ES-I3 (cell line): ENCODE measurements around the gene CHAF1B.

Experiments used
- H3K36me3 ChIP-seq: 2 replicates; pipeline ENCODE4 v1.6.1; 2013; ENCODE audit warnings: mild to moderate bottlenecking, low read length, control low read depth, moderate library complexity; ENCODE audit not compliant: insufficient read depth
- H3K4me1 ChIP-seq: 2 replicates; pipeline ENCODE4 v1.6.1; 2013; ENCODE audit warnings: mild to moderate bottlenecking, control low read depth, low read length; ENCODE audit not compliant: insufficient read depth
- H3K9ac ChIP-seq: 2 replicates; pipeline ENCODE4 v1.6.1; 2013; ENCODE audit warnings: low read depth, mild to moderate bottlenecking, low read length, moderate library complexity
- H3K9me3 ChIP-seq: 2 replicates; pipeline ENCODE4 v1.6.1; 2013; ENCODE audit warnings: mild to moderate bottlenecking, low read length, moderate library complexity; ENCODE audit not compliant: control insufficient read depth, insufficient read depth

Gene CHAF1B

DNA sequence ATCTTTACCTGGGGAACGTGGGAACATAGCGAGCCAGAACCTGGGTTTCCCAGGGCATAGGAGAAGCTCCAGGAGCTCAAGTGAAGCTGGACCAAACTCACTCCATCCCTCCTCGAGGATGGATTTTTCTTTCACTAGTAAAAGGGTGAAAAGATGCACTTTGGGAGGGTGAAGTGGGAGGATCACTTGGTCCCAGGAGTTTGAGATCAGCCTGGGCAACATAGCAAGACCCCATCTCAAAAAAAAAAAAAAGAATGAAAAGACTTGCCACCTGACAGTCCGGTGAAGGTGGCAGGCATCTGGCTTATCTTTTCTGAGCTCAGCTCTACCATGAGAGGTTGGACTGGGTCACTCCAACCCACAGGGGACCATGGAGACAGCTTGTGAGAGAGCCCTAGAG lies 42.3 kb downstream of the CHAF1B start:
- peaks cover 7% of the 10 kb centered on the region; the same call in 1 of the 2 replicates for H3K4me1 ChIP-seq
- H3K9me3 ChIP-seq, result no peaks in the 10 kb centered on the region
- no peaks in the 10 kb centered on the region for H3K36me3 ChIP-seq
- H3K9ac ChIP-seq, result no peak overlapping the region

DNA sequence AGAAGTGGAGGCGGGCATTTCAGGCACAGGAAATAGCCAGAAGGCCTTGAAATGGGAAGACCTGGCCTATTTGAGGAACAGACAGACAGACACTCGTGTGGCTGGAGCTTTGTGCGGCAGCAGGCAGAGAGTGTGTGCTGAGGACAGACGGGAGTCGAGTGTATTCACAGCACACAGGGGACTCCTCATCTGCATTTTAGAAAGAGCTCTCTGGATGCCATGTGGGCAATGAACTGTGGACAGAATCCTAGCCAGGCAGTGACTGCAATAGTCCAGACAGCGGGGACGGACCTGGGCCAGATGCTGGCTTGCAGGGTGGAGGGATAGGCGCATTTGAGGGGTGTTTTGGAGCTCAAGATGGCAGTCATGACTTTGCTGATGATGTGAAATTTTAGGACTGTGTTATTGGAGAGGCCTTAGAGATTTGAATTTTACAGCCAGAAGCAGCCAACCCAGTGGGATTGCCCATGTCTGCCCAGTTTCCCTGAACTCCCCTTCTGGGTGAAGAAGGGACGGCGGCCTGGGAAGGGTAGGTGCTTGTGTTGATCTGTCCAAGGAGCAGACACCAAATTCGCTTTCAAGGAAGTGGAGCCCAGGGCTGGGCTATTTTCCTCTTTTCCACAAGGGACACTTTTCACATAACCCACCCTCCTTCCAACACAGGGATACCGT lies 43.7 kb downstream of the CHAF1B start:
- H3K9ac ChIP-seq, result no peak overlapping the region
- H3K36me3 ChIP-seq, result no peaks in the 10 kb centered on the region
- no peaks in the 10 kb centered on the region for H3K9me3 ChIP-seq
- H3K4me1 ChIP-seq, result peaks cover 3% of the 10 kb centered on the region; the same call in 1 of the 2 replicates

DNA sequence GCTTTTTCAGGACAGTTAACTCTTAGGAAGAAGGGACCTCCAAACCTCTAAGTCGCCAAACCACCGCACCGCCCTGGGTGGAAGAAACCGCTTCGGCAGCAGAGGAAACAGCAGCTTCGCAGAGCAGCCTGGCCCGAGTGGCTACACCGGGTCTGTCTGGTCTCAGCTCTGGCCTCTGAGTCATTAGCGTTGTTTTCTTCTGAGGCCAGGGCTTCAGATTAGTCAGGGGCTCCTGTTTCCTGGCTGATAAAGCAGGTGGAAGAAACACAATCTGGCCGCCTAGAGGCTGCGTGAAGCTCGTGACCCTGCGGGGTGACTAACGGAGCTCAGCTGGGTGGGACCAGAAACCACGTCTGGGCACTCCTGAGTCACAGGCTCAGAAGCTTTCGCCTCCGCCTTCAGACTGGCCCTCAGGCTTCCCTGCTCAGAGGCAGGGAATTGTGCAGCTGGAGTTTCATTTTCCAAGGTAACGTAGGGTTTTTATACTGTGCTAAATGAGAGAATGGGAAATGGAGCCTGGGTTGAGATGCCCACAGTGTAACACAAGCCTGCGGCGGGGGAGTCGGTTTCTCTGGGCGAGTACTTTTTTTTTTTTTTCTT lies 44.9 kb downstream of the CHAF1B start:
- Histone ChIP-seq H3K4me1 (peaks cover 3% of the 10 kb centered on the region; the same call in 1 of the 2 replicates), H3K9ac (no peak overlapping the region), H3K9me3 (no peaks in the 10 kb centered on the region)

DNA sequence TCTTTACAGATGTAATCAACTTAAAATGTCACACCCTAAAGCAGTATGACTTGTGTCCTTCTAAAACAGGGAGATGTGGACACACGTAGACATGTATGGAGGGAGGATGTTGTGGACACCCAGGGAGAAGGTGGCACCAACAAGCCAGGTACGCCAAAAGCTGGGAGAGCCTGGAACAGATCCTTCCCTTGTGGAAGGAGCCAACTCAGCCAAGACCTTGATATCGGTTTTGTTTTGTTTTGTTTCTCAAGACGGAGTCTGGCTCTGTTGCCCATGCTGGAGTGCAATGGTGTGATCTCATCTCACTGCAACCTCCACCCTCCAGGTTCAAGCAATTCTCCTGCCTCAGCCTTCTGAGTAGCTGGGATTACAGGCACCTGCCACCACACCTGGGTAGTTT lies 45.6 kb downstream of the CHAF1B start:
- H3K36me3 ChIP-seq, result no peaks in the 10 kb centered on the region
- peaks cover 3% of the 10 kb centered on the region; the same call in 1 of the 2 replicates for H3K4me1 ChIP-seq
- H3K9me3 ChIP-seq, result no peaks in the 10 kb centered on the region
- H3K9ac ChIP-seq, result no peak overlapping the region

More for the DNA sequence above, 44.9 kb downstream of the CHAF1B start:
- H3K36me3 ChIP-seq, result no peaks in the 10 kb centered on the region

DNA sequence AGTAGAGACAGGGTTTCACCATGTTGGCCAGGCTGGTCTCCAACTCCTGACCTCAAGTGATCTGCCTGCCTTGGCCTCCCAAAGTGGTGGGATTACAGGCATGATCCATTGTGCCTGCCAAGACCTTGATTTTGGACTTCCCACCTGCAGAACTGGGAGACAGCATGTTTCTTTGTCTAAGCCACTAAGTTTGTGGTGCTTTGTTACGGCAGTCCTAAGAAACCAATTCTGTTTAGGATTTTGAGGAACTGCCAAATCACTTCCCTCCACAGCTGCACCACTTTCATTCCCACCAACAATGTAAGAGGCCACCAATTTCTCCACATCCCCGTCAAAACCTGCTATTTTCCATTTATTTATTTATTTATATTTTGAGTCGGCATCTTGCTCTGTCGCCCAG lies 46.1 kb downstream of the CHAF1B start:
- Histone ChIP-seq H3K4me1 (peaks cover 3% of the 10 kb centered on the region; the same call in 1 of the 2 replicates), H3K36me3 (no peaks in the 10 kb centered on the region), H3K9ac (no peak overlapping the region)

DNA sequence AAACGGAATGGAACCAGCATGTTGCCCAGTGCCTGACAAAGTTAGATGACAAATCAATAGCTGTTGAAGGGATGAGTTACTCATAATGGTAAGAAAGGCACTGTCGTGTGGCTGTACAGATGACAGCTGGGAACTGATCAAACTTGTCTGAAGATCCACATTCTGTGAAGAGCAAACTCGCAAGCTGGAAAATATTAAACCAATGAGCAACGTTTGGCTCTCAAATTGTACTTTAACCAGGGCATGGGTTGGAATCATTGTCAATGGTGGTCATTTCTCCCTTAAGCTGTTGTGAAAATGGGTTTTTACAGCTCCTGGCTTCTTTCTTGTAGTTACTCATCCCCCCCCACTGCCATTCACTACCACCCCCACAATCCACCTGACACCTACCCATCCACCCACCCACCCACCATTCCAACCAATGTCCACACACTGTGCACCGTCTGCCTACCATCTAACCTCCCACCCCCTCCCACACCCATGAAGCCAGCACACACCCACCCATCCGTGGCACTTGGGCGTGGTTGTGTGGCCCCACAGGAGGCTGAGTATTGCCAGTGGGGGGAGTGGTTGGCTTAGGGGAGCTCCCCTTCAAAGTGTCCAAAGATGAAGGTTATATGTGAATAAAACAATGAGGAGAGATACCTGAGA lies 48.0 kb downstream of the CHAF1B start:
- Histone ChIP-seq H3K4me1 (peaks cover 3% of the 10 kb centered on the region; the same call in 1 of the 2 replicates), H3K9ac (no peak overlapping the region), H3K36me3 (no peaks in the 10 kb centered on the region), H3K9me3 (no peaks in the 10 kb centered on the region)

More for the DNA sequence above, 46.1 kb downstream of the CHAF1B start:
- no peaks in the 10 kb centered on the region for H3K9me3 ChIP-seq

DNA sequence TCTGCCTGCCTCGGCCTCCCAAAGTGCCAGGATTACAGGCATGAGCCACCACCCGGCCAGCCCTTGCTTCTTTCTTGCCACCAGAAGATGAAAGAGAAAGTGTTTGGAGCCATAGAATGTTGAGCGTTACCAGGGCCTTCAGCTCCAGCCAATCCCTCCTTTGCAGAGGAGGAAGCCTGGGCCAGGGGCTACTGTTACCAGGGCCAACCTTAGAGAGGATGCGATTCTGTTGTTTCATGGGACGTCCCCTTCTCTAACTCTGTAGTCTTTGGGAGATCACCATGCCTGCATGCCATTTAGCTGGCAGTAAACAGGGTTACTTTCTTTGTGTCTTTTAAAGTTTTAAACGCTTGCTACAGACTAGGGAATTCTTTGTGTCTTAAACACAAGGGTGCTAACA lies 49.0 kb downstream of the CHAF1B start:
- Histone ChIP-seq H3K9ac (no peak overlapping the region), H3K9me3 (no peaks in the 10 kb centered on the region), H3K36me3 (no peaks in the 10 kb centered on the region), H3K4me1 (peaks cover 3% of the 10 kb centered on the region; the same call in 1 of the 2 replicates)

DNA sequence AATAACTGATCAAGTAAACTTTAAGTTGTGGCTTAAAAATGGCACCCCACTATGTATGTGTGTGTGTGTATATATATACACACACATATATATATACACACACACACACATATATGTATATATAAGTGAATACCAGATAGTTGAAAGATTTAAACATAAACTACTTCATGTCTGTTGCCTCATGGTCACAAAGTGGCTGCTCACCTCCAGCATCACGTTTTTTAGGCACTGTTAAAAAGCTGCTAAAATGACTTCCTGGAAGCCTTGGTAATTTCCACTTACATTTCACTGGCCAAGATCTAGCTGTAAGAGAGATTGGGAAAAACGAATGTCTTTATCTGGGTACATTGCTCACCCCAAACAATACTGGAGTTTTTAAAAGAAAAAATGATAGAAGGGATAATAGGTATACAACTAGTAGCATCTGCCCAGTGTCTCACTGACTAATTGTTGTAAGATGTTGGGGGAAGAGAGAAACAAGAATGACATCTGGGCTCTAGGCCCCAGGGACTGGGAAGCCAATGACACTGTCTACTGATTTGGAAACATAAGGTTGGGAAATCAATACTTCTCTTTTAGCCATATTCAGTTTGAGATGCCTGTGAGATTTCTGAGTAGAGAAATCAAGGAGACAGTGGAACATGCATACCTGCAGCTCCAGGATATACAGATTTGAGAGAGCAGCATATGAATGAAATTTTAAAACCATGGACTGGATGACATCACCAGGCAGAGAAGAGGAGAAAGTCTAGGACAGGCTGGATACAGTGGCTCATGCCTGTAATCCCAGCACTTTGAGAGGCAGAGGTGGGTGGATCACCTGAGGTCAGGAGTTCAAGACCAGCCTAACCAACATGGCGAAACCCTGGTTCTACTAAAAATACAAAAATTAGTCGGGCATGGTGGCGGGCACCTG lies 51.9 kb downstream of the CHAF1B start:
- H3K36me3 ChIP-seq, result no peaks in the 10 kb centered on the region
- H3K4me1 ChIP-seq, result no peaks in the 10 kb centered on the region
- H3K9me3 ChIP-seq, result no peaks in the 10 kb centered on the region
- no peak overlapping the region for H3K9ac ChIP-seq

DNA sequence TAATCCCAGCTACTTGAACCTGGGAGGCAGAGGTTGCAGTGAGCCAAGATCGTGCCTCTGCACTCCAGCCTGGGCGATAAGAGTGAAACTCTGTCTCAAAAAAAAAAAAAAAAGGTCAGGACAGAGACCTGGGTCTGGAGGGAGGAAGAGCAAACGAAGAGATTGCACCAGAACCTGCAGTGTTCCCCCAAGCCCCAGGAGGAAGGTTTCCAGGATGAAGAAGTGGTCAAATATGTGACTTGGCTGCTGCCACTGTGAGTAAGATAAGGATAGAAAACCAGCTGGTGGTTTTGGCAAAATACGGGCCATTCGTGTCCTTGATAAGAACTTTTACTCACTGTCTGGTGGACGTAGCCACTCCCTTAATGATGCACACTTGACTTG lies 52.5 kb downstream of the CHAF1B start:
- H3K36me3 ChIP-seq, result no peaks in the 10 kb centered on the region
- no peaks in the 10 kb centered on the region for H3K9me3 ChIP-seq
- H3K4me1 ChIP-seq, result no peaks in the 10 kb centered on the region
- H3K9ac ChIP-seq, result no peak overlapping the region

DNA sequence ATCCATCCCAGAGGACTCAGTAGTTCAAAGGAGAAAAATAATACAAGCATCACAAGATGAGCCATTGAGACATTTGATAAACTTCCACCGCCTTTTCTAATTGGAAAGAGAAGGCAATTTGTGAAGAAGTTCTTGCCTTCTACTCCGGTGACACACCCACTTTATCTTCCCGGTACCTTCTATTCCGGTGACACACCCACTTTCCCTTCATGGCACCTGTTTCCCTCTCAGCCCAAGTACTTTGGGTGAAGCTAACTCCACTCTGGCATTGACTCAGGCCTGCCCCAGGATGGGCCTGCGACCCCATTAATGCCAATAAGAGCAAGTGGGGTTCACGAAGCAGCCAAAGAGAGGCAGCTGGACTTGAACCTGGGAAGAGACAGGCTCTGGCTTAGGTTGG lies 56.5 kb downstream of the CHAF1B start:
- Histone ChIP-seq H3K4me1 (no peaks in the 10 kb centered on the region), H3K36me3 (no peaks in the 10 kb centered on the region), H3K9ac (no peak overlapping the region), H3K9me3 (no peaks in the 10 kb centered on the region)

DNA sequence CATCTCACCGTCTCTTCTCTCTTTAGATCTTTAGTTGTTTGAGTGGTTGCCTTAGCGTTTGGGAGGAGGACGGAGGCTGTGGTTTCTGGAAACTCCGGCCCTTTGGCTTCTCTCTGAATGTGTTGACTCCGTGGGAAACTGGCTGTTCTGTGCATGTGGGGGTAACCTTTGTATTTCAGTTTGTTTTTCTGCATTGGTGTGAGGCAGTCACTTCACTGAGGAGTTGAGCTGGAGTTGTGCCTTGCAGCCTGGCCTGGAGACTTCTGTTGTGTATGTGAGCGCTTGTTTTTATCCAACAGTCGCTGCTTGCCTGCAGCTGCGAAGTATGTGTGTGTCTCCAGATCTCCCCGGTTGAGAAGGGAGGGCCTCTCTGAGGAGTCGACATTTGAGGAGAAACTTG lies 61.1 kb downstream of the CHAF1B start:
- Histone ChIP-seq H3K4me1 (no peaks in the 10 kb centered on the region), H3K9me3 (no peaks in the 10 kb centered on the region), H3K9ac (no peak overlapping the region), H3K36me3 (no peaks in the 10 kb centered on the region)

DNA sequence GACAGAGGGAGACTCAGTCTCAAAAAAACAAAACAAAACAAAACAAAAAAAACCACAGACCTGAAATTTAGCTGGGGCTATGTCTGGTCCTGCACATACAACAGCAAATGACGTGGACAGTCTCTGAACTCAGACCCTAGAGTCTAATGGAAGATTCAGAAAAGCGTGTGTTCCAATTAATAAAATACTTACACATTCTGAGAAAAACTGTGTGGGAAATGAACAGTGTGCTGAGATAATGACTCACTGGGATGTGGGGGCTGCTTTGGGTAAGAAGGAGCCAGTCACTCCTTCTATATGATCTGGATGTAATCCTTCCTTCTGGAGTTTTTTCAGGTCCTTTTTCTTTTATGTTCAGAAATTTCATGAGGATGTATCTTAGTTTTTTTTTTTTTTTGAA lies 65.3 kb downstream of the CHAF1B start:
- Histone ChIP-seq H3K4me1 (peaks cover 13% of the 10 kb centered on the region; the same call in 1 of the 2 replicates), H3K9me3 (no peaks in the 10 kb centered on the region), H3K9ac (no peak overlapping the region), H3K36me3 (no peaks in the 10 kb centered on the region)

DNA sequence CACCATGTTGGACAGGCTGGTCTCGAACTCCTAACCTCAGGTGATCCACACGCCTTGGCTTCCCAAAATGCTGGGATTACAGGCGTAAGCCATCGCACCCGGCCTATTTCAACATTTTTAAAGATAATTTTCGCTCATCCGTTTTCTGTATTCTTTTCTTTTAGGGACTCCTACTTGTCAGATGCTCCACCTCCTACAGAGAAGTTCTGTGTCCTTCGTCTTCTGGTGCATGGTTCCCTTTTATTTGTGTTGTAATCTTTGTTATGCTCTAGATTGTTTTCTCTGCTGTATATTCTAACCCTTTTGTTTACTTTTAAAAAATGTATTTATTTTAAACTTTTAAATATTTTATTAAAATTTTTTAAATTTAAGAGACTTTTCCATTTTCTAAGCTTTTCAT lies 66.3 kb downstream of the CHAF1B start:
- no peaks in the 10 kb centered on the region for H3K36me3 ChIP-seq
- peaks cover 13% of the 10 kb centered on the region; the same call in 1 of the 2 replicates for H3K4me1 ChIP-seq
- H3K9ac ChIP-seq, result no peak overlapping the region

DNA sequence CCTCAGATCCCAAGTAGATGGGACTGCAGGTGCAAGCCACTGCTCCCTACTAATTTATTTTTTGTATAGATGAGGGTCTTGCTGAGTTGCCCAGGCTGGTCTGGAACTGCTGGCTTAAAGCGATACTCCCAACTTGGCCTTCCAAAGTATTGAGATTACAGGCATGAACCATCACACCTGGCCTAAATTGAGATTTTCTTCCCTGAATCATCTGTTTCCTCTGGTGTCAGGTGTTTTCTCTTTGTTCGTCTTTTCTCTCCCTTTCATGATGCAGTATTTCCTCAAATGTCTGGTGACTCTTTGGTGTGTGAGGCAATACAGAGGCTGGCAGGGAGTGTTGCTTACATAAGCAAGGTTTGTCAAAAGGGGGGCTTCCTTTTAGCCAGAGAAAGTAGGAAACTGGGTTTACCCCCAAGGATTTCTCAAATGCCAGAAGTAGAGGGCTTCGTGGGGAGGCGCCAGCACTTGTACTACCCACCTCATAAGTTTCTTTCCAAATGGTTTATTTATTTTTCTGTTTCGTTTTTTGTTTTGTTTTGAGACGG lies 67.2 kb downstream of the CHAF1B start:
- H3K9ac ChIP-seq, result no peak overlapping the region
- H3K4me1 ChIP-seq, result peaks cover 13% of the 10 kb centered on the region; the same call in 1 of the 2 replicates
- H3K9me3 ChIP-seq, result no peaks in the 10 kb centered on the region
- no peaks in the 10 kb centered on the region for H3K36me3 ChIP-seq

More for the DNA sequence above, 66.3 kb downstream of the CHAF1B start:
- no peaks in the 10 kb centered on the region for H3K9me3 ChIP-seq
